ENCODE results near the gene PLOD2.

Gene PLOD2

GRCh38 chr3:146035366-146035765, 125.6 kb downstream of the PLOD2 start:
- Histone ChIP-seq H3K27ac (no peak overlapping the region), H3K4me3 (no peak overlapping the region), H3K9me3 (no peaks in the 10 kb centered on the region), H3K36me3 (no peaks in the 10 kb centered on the region), H3K4me1 (no peaks in the 10 kb centered on the region), H3K27me3 (no peaks in the 10 kb centered on the region)
- intact Hi-C loops (cut with DNase I; ENCODE audit: low total_unique reads), result no loop called here
- no peak for TF ChIP-seq CTCF (IDR thresholded peaks at IDR 0.05)
- no peak for DNase-seq

GRCh38 chr3:146033950-146034349, 127.0 kb downstream of the PLOD2 start:
- no peak for TF ChIP-seq CTCF (IDR thresholded peaks at IDR 0.05)
- intact Hi-C loops (cut with DNase I; ENCODE audit: low total_unique reads), result no loop called here
- no peak overlapping the region for H3K4me3 ChIP-seq

GRCh38 chr3:146026547-146026946, 134.4 kb downstream of the PLOD2 start:
- DNase-seq, result no peak
- intact Hi-C loops (cut with DNase I; ENCODE audit: low total_unique reads), result no loop called here

More at GRCh38 chr3:146033950-146034349, 127.0 kb downstream of the PLOD2 start:
- Histone ChIP-seq H3K27me3 (no peaks in the 10 kb centered on the region), H3K9me3 (peaks cover 0 to 7% (median 0%) of the 10 kb centered on the region in 3 donors), H3K36me3 (no peaks in the 10 kb centered on the region), H3K4me1 (no peaks in the 10 kb centered on the region), H3K27ac (no peak overlapping the region)
- DNase-seq, result no peak

GRCh38 chr3:146024260-146024659, 136.7 kb downstream of the PLOD2 start:
- H3K4me1 ChIP-seq, result no peaks in the 10 kb centered on the region
- no peak overlapping the region for H3K4me3 ChIP-seq
- H3K27me3 ChIP-seq, result no peaks in the 10 kb centered on the region
- H3K36me3 ChIP-seq, result no peaks in the 10 kb centered on the region
- TF ChIP-seq CTCF (IDR thresholded peaks at IDR 0.05), result no peak
- DNase-seq, result no peak
- no peak overlapping the region for H3K27ac ChIP-seq
- intact Hi-C loops (cut with DNase I; ENCODE audit: low total_unique reads), result no loop called here
- no peaks in the 10 kb centered on the region for H3K9me3 ChIP-seq

More at GRCh38 chr3:146026547-146026946, 134.4 kb downstream of the PLOD2 start:
- H3K4me1 ChIP-seq, result no peaks in the 10 kb centered on the region
- no peaks in the 10 kb centered on the region for H3K36me3 ChIP-seq
- H3K4me3 ChIP-seq, result no peak overlapping the region
- no peak overlapping the region for H3K27ac ChIP-seq
- peaks cover 0 to 7% (median 0%) of the 10 kb centered on the region in 3 donors for H3K9me3 ChIP-seq
- TF ChIP-seq CTCF (IDR thresholded peaks at IDR 0.05), result no peak
- no peaks in the 10 kb centered on the region for H3K27me3 ChIP-seq

GRCh38 chr3:146020969-146021368, 140.0 kb downstream of the PLOD2 start:
- Histone ChIP-seq H3K36me3 (no peaks in the 10 kb centered on the region), H3K9me3 (no peaks in the 10 kb centered on the region), H3K4me3 (no peak overlapping the region), H3K4me1 (no peaks in the 10 kb centered on the region), H3K27me3 (no peaks in the 10 kb centered on the region), H3K27ac (no peak overlapping the region)
- no peak for TF ChIP-seq CTCF (IDR thresholded peaks at IDR 0.05)
- intact Hi-C loops (cut with DNase I; ENCODE audit: low total_unique reads), result no loop called here
- no peak for DNase-seq

GRCh38 chr3:146019508-146019907, 141.5 kb downstream of the PLOD2 start:
- no peaks in the 10 kb centered on the region for H3K4me1 ChIP-seq
- no peak overlapping the region for H3K4me3 ChIP-seq
- TF ChIP-seq CTCF (IDR thresholded peaks at IDR 0.05), result no peak
- intact Hi-C loops (cut with DNase I; ENCODE audit: low total_unique reads), result no loop called here
- no peaks in the 10 kb centered on the region for H3K36me3 ChIP-seq
- DNase-seq, result no peak
- no peaks in the 10 kb centered on the region for H3K27me3 ChIP-seq
- H3K9me3 ChIP-seq, result no peaks in the 10 kb centered on the region
- no peak overlapping the region for H3K27ac ChIP-seq
